ENCODE results near the gene SERPINC1. TPM values are rescaled to one million over a fixed set of nuclear protein-coding genes. Genes with fewer than 3 reads are reported as not detected.
"Not testable (repeated sequence)": the region's sequence is repeated elsewhere in the genome, so short reads cannot be mapped to it uniquely, and the experiment has no call there.

Gene SERPINC1
- total RNA-seq, 6 experiments from 2014 or later, result 1,325 to 2,875 (median 2,199) TPM

GRCh38 chr1:173862769-173863223 is 54.3 kb downstream of the SERPINC1 start:
- Histone ChIP-seq H3K4me3 (no peak overlapping the region), H3K27me3 (no peaks in the 10 kb centered on the region), H3K4me1 (peaks cover 0 to 23% (median 9%) of the 10 kb centered on the region in 4 donors), H3K27ac (no peak overlapping the region), H3K36me3 (peaks cover 16 to 60% (median 24%) of the 10 kb centered on the region in 4 donors), H3K9me3 (no peaks in the 10 kb centered on the region)
- WGBS (ENCODE audit: insufficient coverage, low coverage, low lambda C conversion rate, missing lambda C conversion rate), result 72% methylated on average over 7 of the region's 8 CpGs
- TF ChIP-seq CTCF (IDR thresholded peaks at IDR 0.05) (no peak), POLR2A (IDR thresholded peaks at IDR 0.05) (no peak)
- intact Hi-C loops (cut with DNase I), result no loop called here
- DNase-seq (no peak), ATAC-seq (no peak)

GRCh38 chr1:173862146-173862768 is 54.9 kb downstream of the SERPINC1 start:
- ATAC-seq, result peak in 1 of 4 donors; percentile 10
- 93% methylated on average over 5 of the region's 13 CpGs for WGBS (ENCODE audit: insufficient coverage, low coverage, low lambda C conversion rate, missing lambda C conversion rate)
- intact Hi-C loops (cut with DNase I), result not testable (repeated sequence)

GRCh38 chr1:173861731-173862145 is 55.4 kb downstream of the SERPINC1 start:
- TF ChIP-seq POLR2A (IDR thresholded peaks at IDR 0.05) (no peak), CTCF (IDR thresholded peaks at IDR 0.05) (no peak)
- Histone ChIP-seq H3K27me3 (no peaks in the 10 kb centered on the region), H3K36me3 (peaks cover 16 to 69% (median 24%) of the 10 kb centered on the region in 4 donors), H3K27ac (no peak overlapping the region), H3K4me1 (peaks cover 0 to 18% (median 8%) of the 10 kb centered on the region in 4 donors), H3K4me3 (no peak overlapping the region), H3K9me3 (no peaks in the 10 kb centered on the region)
- DNase-seq (no peak), ATAC-seq (no peak)
- 94% methylated on average over 3 of the region's 7 CpGs for WGBS (ENCODE audit: insufficient coverage, low coverage, low lambda C conversion rate, missing lambda C conversion rate)
- intact Hi-C loops (cut with DNase I), result no loop called here

More at GRCh38 chr1:173862146-173862768, 54.9 kb downstream of the SERPINC1 start:
- Histone ChIP-seq H3K4me1 (peaks cover 0 to 23% (median 9%) of the 10 kb centered on the region in 4 donors), H3K36me3 (peaks cover 16 to 66% (median 24%) of the 10 kb centered on the region in 4 donors)
- not testable (repeated sequence) for DNase-seq, H3K27me3 ChIP-seq, H3K9me3 ChIP-seq, H3K27ac ChIP-seq, H3K4me3 ChIP-seq

- TF ChIP-seq POLR2A (IDR thresholded peaks at IDR 0.05), result no peak
- TF ChIP-seq CTCF (IDR thresholded peaks at IDR 0.05), result no peak
- 100% methylated on average over 1 of the region's 1 CpG for WGBS (ENCODE audit: insufficient coverage, low coverage, low lambda C conversion rate, missing lambda C conversion rate)
- peaks cover 8 to 58% (median 19%) of the 10 kb centered on the region in 4 donors for H3K36me3 ChIP-seq
- H3K27me3 ChIP-seq, result no peaks in the 10 kb centered on the region
- H3K4me3 ChIP-seq, result no peak overlapping the region
- H3K4me1 ChIP-seq, result peaks cover 0 to 1% (median under 1%) of the 10 kb centered on the region in 4 donors
- DNase-seq (no peak), ATAC-seq (no peak)
- intact Hi-C loops (cut with DNase I), result no loop called here
- H3K27ac ChIP-seq, result no peak overlapping the region
- no peaks in the 10 kb centered on the region for H3K9me3 ChIP-seq
These were observed 57.1 kb downstream of the SERPINC1 start for GRCh38 chr1:173860065-173860464.

- H3K27me3 ChIP-seq; DNase-seq; H3K9me3 ChIP-seq; ATAC-seq; H3K4me3 ChIP-seq; intact Hi-C loops (cut with DNase I); H3K27ac ChIP-seq; H3K4me1 ChIP-seq: not testable (repeated sequence)
- 95% methylated on average over 5 of the region's 5 CpGs for WGBS (ENCODE audit: insufficient coverage, low coverage, low lambda C conversion rate, missing lambda C conversion rate)
- H3K36me3 ChIP-seq, result peaks cover 3 to 53% (median 15%) of the 10 kb centered on the region in 4 donors
These were observed 57.6 kb downstream of the SERPINC1 start for GRCh38 chr1:173859547-173859946.
